Sigmoid colon (tissue), 3 donors: ENCODE measurements around the gene SAMM50.

Experiments
- POLR2A ChIP-seq, 2 donors: fragments of 450-650 bp; IDR thresholded peaks; one replicate each; pipeline ENCODE4 v1.6.1; 2016; ENCODE audit warnings: antibody characterized with exemption in 2 of 2, mild to moderate bottlenecking in 2 of 2, moderate library complexity in 2 of 2
- TF ChIP-seq, protein P1 (sequence below), 4 experiments: fragments of 450-650 bp in 3 of 4; fragments of 200-600 bp in 1 of 4; IDR thresholded peaks; one replicate each; pipeline ENCODE4 v1.5.1; 2016 to 2019; ENCODE audit warnings: antibody characterized with exemption in 4 of 4, mild to moderate bottlenecking in 3 of 4, moderate library complexity in 2 of 4

DNA sequence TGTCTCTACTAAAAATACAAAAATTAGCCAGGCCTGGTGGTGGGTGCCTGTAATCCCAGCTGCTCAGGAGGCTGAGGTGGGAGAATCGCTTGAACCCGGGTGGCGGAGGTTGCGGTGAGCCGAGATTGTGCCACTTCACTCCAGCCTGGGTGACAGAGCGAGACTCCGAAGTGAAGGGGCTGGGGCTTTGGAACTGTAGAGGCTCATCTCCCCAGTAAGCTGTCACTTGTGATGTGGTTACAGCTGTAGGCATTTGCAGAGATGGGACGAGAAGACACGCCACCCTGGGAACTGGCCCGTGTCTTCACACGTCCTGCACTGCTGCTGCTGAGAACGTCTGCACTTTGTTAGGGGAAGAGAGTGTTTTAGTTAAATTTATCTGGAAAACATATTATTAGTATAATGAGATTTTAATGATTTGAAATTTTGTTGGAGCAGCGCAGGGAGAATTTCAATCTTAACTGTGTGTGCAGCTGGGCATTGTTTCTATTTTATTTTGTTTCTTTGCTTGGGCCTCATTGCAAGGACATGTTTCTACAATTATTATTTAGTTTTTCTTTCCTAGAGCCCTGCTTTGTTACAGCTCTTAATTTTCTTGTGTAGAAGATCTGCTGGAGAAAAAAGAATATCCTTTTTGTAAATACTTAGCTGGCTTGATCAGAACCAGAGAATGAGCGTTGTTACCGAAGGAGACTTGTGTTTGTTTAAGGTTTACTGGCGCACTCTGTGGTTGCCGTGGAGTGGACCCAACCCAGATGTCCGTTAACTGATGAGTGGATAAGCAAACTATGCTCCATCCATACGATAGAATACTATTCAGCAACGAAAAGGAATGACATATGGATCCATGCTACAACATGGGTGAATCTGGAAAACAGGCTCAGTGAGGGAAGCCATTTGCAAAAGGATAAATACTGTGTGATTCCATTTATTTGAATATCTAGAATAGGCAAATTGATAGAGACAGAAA is 87.3 kb downstream of the SAMM50 start:
- TF ChIP-seq POLR2A (IDR thresholded peaks at IDR 0.05) = no peak
- TF ChIP-seq, protein P1, sequence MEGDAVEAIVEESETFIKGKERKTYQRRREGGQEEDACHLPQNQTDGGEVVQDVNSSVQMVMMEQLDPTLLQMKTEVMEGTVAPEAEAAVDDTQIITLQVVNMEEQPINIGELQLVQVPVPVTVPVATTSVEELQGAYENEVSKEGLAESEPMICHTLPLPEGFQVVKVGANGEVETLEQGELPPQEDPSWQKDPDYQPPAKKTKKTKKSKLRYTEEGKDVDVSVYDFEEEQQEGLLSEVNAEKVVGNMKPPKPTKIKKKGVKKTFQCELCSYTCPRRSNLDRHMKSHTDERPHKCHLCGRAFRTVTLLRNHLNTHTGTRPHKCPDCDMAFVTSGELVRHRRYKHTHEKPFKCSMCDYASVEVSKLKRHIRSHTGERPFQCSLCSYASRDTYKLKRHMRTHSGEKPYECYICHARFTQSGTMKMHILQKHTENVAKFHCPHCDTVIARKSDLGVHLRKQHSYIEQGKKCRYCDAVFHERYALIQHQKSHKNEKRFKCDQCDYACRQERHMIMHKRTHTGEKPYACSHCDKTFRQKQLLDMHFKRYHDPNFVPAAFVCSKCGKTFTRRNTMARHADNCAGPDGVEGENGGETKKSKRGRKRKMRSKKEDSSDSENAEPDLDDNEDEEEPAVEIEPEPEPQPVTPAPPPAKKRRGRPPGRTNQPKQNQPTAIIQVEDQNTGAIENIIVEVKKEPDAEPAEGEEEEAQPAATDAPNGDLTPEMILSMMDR (IDR thresholded peaks at IDR 0.05) = no peak
